ENCODE data around the gene RPS6KA2.

- TF ChIP-seq CTCF (IDR thresholded peaks at IDR 0.05) (no peak), ZFX (IDR thresholded peaks at IDR 0.05; ENCODE audit: borderline replicate concordance) (no peak)
These were observed 36.5 kb upstream of the RPS6KA2 start for GRCh38 chr6:166663568-166663967.

Measured in 22Rv1 (cell line).